HL-60 (cell line): Measurements from ENCODE around the gene ISG20.

ENCODE experiments used
- DNase-seq, 2 experiments: peaks; one replicate each; pipeline ENCODE4 v3.0.0-alpha.2; 2010 to 2020; ENCODE audit warnings: low read depth in 1 of 2, low spot score in 1 of 2
- H3K27ac ChIP-seq: fragments of 250-450 bp; sonication (Bioruptor Pico); replicated peaks from 2 replicates; pipeline ENCODE4 v1.5.1; 2020; ENCODE audit warnings: mild to moderate bottlenecking, moderate library complexity
- H3K27me3 ChIP-seq: fragments of 250-450 bp; sonication (Bioruptor Pico); 2 replicates; pipeline ENCODE4 v1.5.1; 2021; ENCODE audit warnings: mild to moderate bottlenecking, moderate library complexity; ENCODE audit not compliant: insufficient read depth, poor library complexity, severe bottlenecking
- H3K4me3 ChIP-seq: replicated peaks from 2 replicates; pipeline ENCODE4 v1.5.1; 2011; ENCODE audit warnings: mild to moderate bottlenecking, control low read depth, low read length; ENCODE audit not compliant: insufficient read depth
- CTCF ChIP-seq: IDR thresholded peaks from one replicate; pipeline ENCODE4 v1.5.1; 2011; ENCODE audit warnings: low read length, control low read depth, inconsistent platforms; ENCODE audit not compliant: insufficient read depth
- GABPA ChIP-seq: IDR thresholded peaks from 2 replicates; pipeline ENCODE4 v1.6.1; 2012; ENCODE audit warnings: low read depth
- POLR2AphosphoS5 ChIP-seq: IDR thresholded peaks from 2 replicates; pipeline ENCODE4 v1.6.1; 2012; ENCODE audit warnings: low read depth
- REST ChIP-seq: IDR thresholded peaks from 2 replicates; pipeline ENCODE4 v1.6.1; 2012; ENCODE audit warnings: low read depth; ENCODE audit not compliant: insufficient replicate concordance
- SPI1 ChIP-seq: IDR thresholded peaks from 2 replicates; pipeline ENCODE4 v1.6.1; 2012; ENCODE audit warnings: low read depth, mild to moderate bottlenecking, borderline replicate concordance

Gene ISG20

GRCh38 chr15:88661041-88661700, 22.4 kb downstream of the ISG20 start:
- Histone ChIP-seq H3K27ac (no peak overlapping the region), H3K27me3 (peaks cover 6% of the 10 kb centered on the region), H3K4me3 (no peak overlapping the region)
- DNase-seq, result no peak
- TF ChIP-seq SPI1 (no peak), GABPA (no peak), REST (no peak), POLR2AphosphoS5 (no peak), CTCF (no peak)

GRCh38 chr15:88661761-88662556, 23.1 kb downstream of the ISG20 start:
- DNase-seq, result no peak
- TF ChIP-seq GABPA, result no peak
- TF ChIP-seq POLR2AphosphoS5, result no peak
- no peak for TF ChIP-seq REST
- no peak for TF ChIP-seq SPI1
- no peak for TF ChIP-seq CTCF
- H3K27ac ChIP-seq, result no peak overlapping the region

DNA sequence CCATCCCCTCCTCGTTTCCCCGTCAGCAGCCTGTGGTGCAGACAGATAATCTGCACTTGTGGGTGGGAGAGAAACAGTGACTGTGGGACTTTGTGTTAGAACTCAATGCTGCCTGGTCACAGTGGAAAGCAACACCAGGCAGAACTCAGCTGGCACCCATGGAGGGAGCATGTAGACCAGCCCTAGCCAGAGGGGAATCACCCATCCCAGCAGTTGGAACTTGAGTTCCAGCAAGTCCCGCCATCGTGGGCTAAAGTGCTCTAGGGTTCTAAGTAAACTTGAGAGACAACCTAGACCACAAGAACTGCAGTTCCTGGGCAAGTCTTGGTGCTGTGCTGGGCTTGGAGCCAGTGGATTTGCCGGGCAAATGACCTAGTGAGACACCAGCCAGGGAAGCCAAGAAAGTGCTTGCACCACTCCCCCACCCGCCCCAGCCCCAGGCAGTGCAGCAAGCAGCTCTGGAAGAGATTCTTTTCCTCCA, 24.4 kb downstream of the ISG20 start:
- no peak overlapping the region for H3K27ac ChIP-seq
- H3K27me3 ChIP-seq, result peaks cover 6% of the 10 kb centered on the region
- no peak for TF ChIP-seq POLR2AphosphoS5
- no peak for TF ChIP-seq GABPA
- no peak for TF ChIP-seq SPI1
- TF ChIP-seq CTCF, result no peak
- H3K4me3 ChIP-seq, result no peak overlapping the region
- no peak for DNase-seq

More at GRCh38 chr15:88661761-88662556, 23.1 kb downstream of the ISG20 start:
- no peak overlapping the region for H3K4me3 ChIP-seq
- H3K27me3 ChIP-seq, result peaks cover 6% of the 10 kb centered on the region
